GM12878 (cell line): ENCODE measurements around the gene TBX5. TPM values are rescaled to one million over a fixed set of nuclear protein-coding genes. Genes with fewer than 3 reads are reported as not detected.

Experiments used
- ATAC-seq: fragments of 200-7000 bp; cut with Tn5 transposase; 3 replicates; pipeline ENCODE4 v1.9.1; 2020; ENCODE audit warnings: mild to moderate bottlenecking, moderate library complexity
- BruUV-seq: library from RNA; stranded (reverse); fragments of 400-500 nt; replicated peaks from 2 replicates; lab custom pipeline; 2021; lab: Mats Ljungman, UMichigan
- CTCF ChIA-PET: fragments of 300-600 bp; sonication (Branson Sonifier 250); formaldehyde crosslinking; extraction: SDS; loops from one replicate; lab custom pipeline; 2021; ENCODE audit warnings: inconsistent platforms; lab: Yijun Ruan, JAX
- POLR2A ChIA-PET: fragments of 350-600 bp; formaldehyde crosslinking; extraction: SDS; loops from one replicate; lab custom pipeline; 2021; ENCODE audit warnings: inconsistent platforms; lab: Charles Lee
- RAD21 ChIA-PET: fragments of 300-600 bp; sonication (Branson Sonifier 250); formaldehyde crosslinking; loops from one replicate; lab custom pipeline; 2023; ENCODE audit warnings: antibody characterized with exemption; ENCODE audit not compliant: unreplicated experiment; lab: Charles Lee
- SMC1A ChIA-PET: fragments of 300-600 bp; sonication (Branson Sonifier 250); formaldehyde crosslinking; loops from one replicate; lab custom pipeline; 2023; ENCODE audit not compliant: unreplicated experiment, uncharacterized antibody; lab: Charles Lee
- DNase-seq: peaks from one replicate; pipeline ENCODE4 v3.0.0-alpha.2; 2011; ENCODE audit warnings: low read depth, low spot score
- FAIRE-seq: peaks from 3 replicates; lab custom pipeline; 2011; peaks lifted over from hg19 to GRCh38; lab: Jason Lieb, UNC
- H2AFZ ChIP-seq: 2 replicates; pipeline ENCODE4 v1.6.0; 2011; ENCODE audit warnings: low read depth, low read length, control low read depth; ENCODE audit not compliant: control insufficient read depth
- H3K27ac ChIP-seq: 2 replicates; pipeline ENCODE4 v1.5.1; 2011; ENCODE audit warnings: control low read depth; ENCODE audit not compliant: control insufficient read depth, insufficient read depth
- H3K27me3 ChIP-seq, 2 experiments: replicated peaks in 1 of 2; 2 replicates each; pipeline versions ENCODE4 v1.6.0 to v1.6.1; 2011; ENCODE audit warnings: low read length in 1 of 2; ENCODE audit not compliant: control insufficient read depth in 2 of 2, insufficient read depth in 2 of 2
- H3K36me3 ChIP-seq, 2 experiments: 2 replicates each; pipeline ENCODE4 v1.5.1; 2011; ENCODE audit warnings: low read length in 1 of 2; ENCODE audit not compliant: control insufficient read depth in 2 of 2, insufficient read depth in 2 of 2
- H3K4me1 ChIP-seq: 2 replicates; pipeline ENCODE4 v1.6.1; 2011; ENCODE audit warnings: mild to moderate bottlenecking, low read length, moderate library complexity, mixed read lengths; ENCODE audit not compliant: control insufficient read depth, insufficient read depth
- H3K4me2 ChIP-seq: 2 replicates; pipeline ENCODE4 v1.6.0; 2011; ENCODE audit warnings: control low read depth; ENCODE audit not compliant: control insufficient read depth, insufficient read depth
- H3K4me3 ChIP-seq: fragments of 200-600 bp; sonication (generic); 2 replicates; pipeline ENCODE4 v1.5.1; 2016
- H3K79me2 ChIP-seq: 2 replicates; pipeline ENCODE4 v1.6.0; 2011; ENCODE audit warnings: low read length; ENCODE audit not compliant: control insufficient read depth, insufficient read depth
- H3K9ac ChIP-seq: 2 replicates; pipeline ENCODE4 v1.8.0; 2011; ENCODE audit warnings: low read length, control low read depth, mixed read lengths; ENCODE audit not compliant: control insufficient read depth, insufficient read depth
- H3K9me3 ChIP-seq: replicated peaks from 3 replicates; pipeline ENCODE4 v1.5.1; 2011; ENCODE audit warnings: mild to moderate bottlenecking, low read length; ENCODE audit not compliant: control insufficient read depth, insufficient read depth
- H4K20me1 ChIP-seq: 2 replicates; pipeline ENCODE4 v1.6.0; 2011; ENCODE audit not compliant: control insufficient read depth, insufficient read depth
- CBX5 ChIP-seq: sonication (generic); IDR thresholded peaks from 2 replicates; pipeline ENCODE4 v1.6.1; 2016; ENCODE audit warnings: low read depth, moderate library complexity, mild to moderate bottlenecking, inconsistent platforms
- CHD1 ChIP-seq: IDR thresholded peaks from 2 replicates; pipeline ENCODE4 v1.6.1; 2012; ENCODE audit warnings: low read depth, low read length, improper control_type of control experiment
- CHD2 ChIP-seq: IDR thresholded peaks from 2 replicates; pipeline ENCODE4 v1.6.1; 2011; ENCODE audit warnings: low read depth, low read length, improper control_type of control experiment, borderline replicate concordance
- EED ChIP-seq: sonication (generic); IDR thresholded peaks from 2 replicates; pipeline ENCODE4 v1.6.1; 2016; ENCODE audit warnings: antibody characterized with exemption, low read depth
- FOS ChIP-seq: IDR thresholded peaks from 3 replicates; pipeline ENCODE4 v1.6.1; 2011; ENCODE audit warnings: borderline replicate concordance; ENCODE audit not compliant: insufficient read length; ENCODE audit errors: extremely low read depth
- GATAD2B ChIP-seq: fragments of 450-650 bp; conservative IDR thresholded peaks from 2 replicates; pipeline ENCODE4 v1.6.1; 2017; ENCODE audit warnings: low read depth, mild to moderate bottlenecking, moderate library complexity
- HDGF ChIP-seq: fragments of 450-650 bp; IDR thresholded peaks from 2 replicates; pipeline ENCODE4 v1.6.1; 2016; ENCODE audit warnings: antibody characterized with exemption
- IKZF1 ChIP-seq: fragments of 450-650 bp; conservative IDR thresholded peaks from 2 replicates; pipeline ENCODE4 v1.6.1; 2017; ENCODE audit warnings: antibody characterized with exemption, mild to moderate bottlenecking
- JUND ChIP-seq: IDR thresholded peaks from 2 replicates; pipeline ENCODE4 v1.6.1; 2012; ENCODE audit warnings: low read depth, mild to moderate bottlenecking, low read length, improper control_type of control experiment, moderate library complexity
- NFXL1 ChIP-seq: fragments of 450-650 bp; IDR thresholded peaks from 2 replicates; pipeline ENCODE4 v1.6.1; 2017; ENCODE audit warnings: antibody characterized with exemption, mild to moderate bottlenecking, borderline replicate concordance
- PAX5 ChIP-seq: IDR thresholded peaks from 2 replicates; pipeline ENCODE4 v1.6.1; 2011; ENCODE audit warnings: low read depth, low read length, borderline replicate concordance
- RUNX3 ChIP-seq: IDR thresholded peaks from 2 replicates; pipeline ENCODE4 v1.6.1; 2012; ENCODE audit warnings: low read length, inconsistent platforms
- STAT1 ChIP-seq: fragments of 450-650 bp; conservative IDR thresholded peaks from 2 replicates; pipeline ENCODE4 v1.6.1; 2014; ENCODE audit warnings: antibody characterized with exemption, mild to moderate bottlenecking
- SUZ12 ChIP-seq: fragments of 200-600 bp; sonication (generic); IDR thresholded peaks from one replicate; pipeline ENCODE4 v1.6.1; 2018; ENCODE audit warnings: antibody characterized with exemption, mild to moderate bottlenecking; ENCODE audit not compliant: unreplicated experiment
- TAF1 ChIP-seq: IDR thresholded peaks from 2 replicates; pipeline ENCODE4 v1.6.1; 2011; ENCODE audit warnings: mild to moderate bottlenecking, low read depth, low read length, borderline replicate concordance
- WRNIP1 ChIP-seq: IDR thresholded peaks from 2 replicates; pipeline ENCODE4 v1.6.1; 2011; ENCODE audit warnings: low read depth, low read length, improper control_type of control experiment, borderline replicate concordance
- ZBTB4 ChIP-seq: fragments of 450-650 bp; formaldehyde crosslinking; IDR thresholded peaks from 2 replicates; pipeline ENCODE4 v1.4.0; 2022; ENCODE audit warnings: mild to moderate bottlenecking, moderate library complexity
- ZNF217 ChIP-seq: fragments of 450-650 bp; IDR thresholded peaks from 2 replicates; pipeline ENCODE4 v1.6.1; 2017; ENCODE audit warnings: antibody characterized with exemption, mild to moderate bottlenecking
- ZNF384 ChIP-seq: IDR thresholded peaks from 2 replicates; pipeline ENCODE4 v1.6.1; 2012; ENCODE audit warnings: low read depth, mild to moderate bottlenecking, low read length, improper control_type of control experiment, borderline replicate concordance
- WGBS: methylation state at CpG from one replicate; pipeline ENCODE4 v1.1.6; 2016; ENCODE audit warnings: low lambda C conversion rate; ENCODE audit not compliant: insufficient replicate concordance, insufficient coverage; ENCODE audit errors: missing lambda C conversion rate; 5-methylcytosine and 5-hydroxymethylcytosine counted together
- in situ Hi-C: fragments of 300-500 bp; cut with MboI; formaldehyde crosslinking; loops from 9 replicates; pipeline ENCODE4 v1.14.3; 2018; ENCODE audit warnings: mixed read lengths
- intact Hi-C: fragments of 100-400 bp; cut with micrococcal nuclease; formaldehyde crosslinking; loops from one replicate; pipeline ENCODE4 v1.14.2; 2022; ENCODE audit not compliant: unreplicated experiment
- polyA plus RNA-seq, 11 experiments: library from polyadenylated mRNA; depleted of rRNA in 4 of 11; unstranded in 6 of 11; stranded (reverse) in 5 of 11; fragments of >200 nt; fragmentation: Nextera tagmentation in 4 of 11; fragmentation: Illumina TruSeq in 1 of 11; extraction: Ambion mirVana in 4 of 11; extraction: Trizol in 1 of 11; gene quantifications; 1 replicate in 1 of 11; 2 replicates in 10 of 11; pipeline versions ENCODE4 v1.2.1 to v1.2.3, GENCODE V29; 2011 to 2016; ENCODE audit warnings: inconsistent platforms in 2 of 11, missing spikeins in 2 of 11, low read depth in 1 of 11
- total RNA-seq, 4 experiments: library from RNA; depleted of rRNA in 3 of 4; stranded (reverse); fragments of >200 nt in 3 of 4; fragmentation: Illumina TruSeq in 1 of 4; extraction: Trizol in 1 of 4; gene quantifications; 2 replicates each; pipeline versions ENCODE4 v1.2.1 to v1.2.3, GENCODE V29; 2013 to 2021

The TBX5 gene
- total and polyA plus RNA-seq, 10 of the 15 experiments (the other 5 are each of a cell fraction or from before 2014, with no cell fraction given): 0.04 TPM; not detected in 9

- Histone ChIP-seq H3K79me2 (no peaks in the 10 kb centered on the region), H3K4me3 (no peak overlapping the region), H3K36me3 (no peaks in the 10 kb centered on the region), H3K27me3 (peaks cover 8 to 17% of the 10 kb centered on the region in 2 experiments), H3K27ac (no peak overlapping the region), H2AFZ (no peak overlapping the region), H3K4me2 (no peak overlapping the region), H3K4me1 (no peaks in the 10 kb centered on the region), H3K9ac (no peak overlapping the region), H4K20me1 (no peaks in the 10 kb centered on the region), H3K9me3 (no peaks in the 10 kb centered on the region)
- RAD21 ChIA-PET: no interaction called here
- POLR2A ChIA-PET: no interaction called here
- BruUV-seq: no TSS peak
- no peak for DNase-seq
- WGBS: 0% methylated on average over 4 of the region's 4 CpGs
- no peak for FAIRE-seq
- CTCF ChIA-PET: interaction anchor here (0.6 kb wide), 1 partner anchor 120 kb away, joined by 3 read pairs; no protein-coding TSS in a partner anchor
- TF ChIP-seq CHD2: no peak
- no peak for TF ChIP-seq GATAD2B
- TF ChIP-seq RUNX3: no peak
- TF ChIP-seq CHD1: no peak
- TF ChIP-seq STAT1: no peak
- no peak for TF ChIP-seq ZNF217
- TF ChIP-seq NFXL1: no peak
- no peak for TF ChIP-seq ZNF384
- TF ChIP-seq JUND: no peak
- no peak for TF ChIP-seq CBX5
- no peak for TF ChIP-seq EED
- intact Hi-C loops: no loop called here
- in situ Hi-C loops: no loop called here
- ATAC-seq: no peak
- SMC1A ChIA-PET: no interaction called here
These were observed 12.4 kb downstream of the TBX5 start for GRCh38 chr12:114393569-114393968.

GRCh38 chr12:114392909-114393308 lies 13.0 kb downstream of the TBX5 start:
- H3K27ac ChIP-seq: no peak overlapping the region
- ChIA-PET RAD21 (no interaction called here), SMC1A (no interaction called here), CTCF (no interaction called here), POLR2A (no interaction called here)
- no peaks in the 10 kb centered on the region for H3K79me2 ChIP-seq
- intact Hi-C loops: no loop called here
- H3K9me3 ChIP-seq: no peaks in the 10 kb centered on the region
- TF ChIP-seq HDGF: no peak
- no peak for TF ChIP-seq FOS
- no peak for TF ChIP-seq ZBTB4 (CRISPR knock-in tag)
- TF ChIP-seq WRNIP1: no peak
- TF ChIP-seq EED: no peak
- TF ChIP-seq SUZ12: no peak
- no peak for TF ChIP-seq TAF1
- TF ChIP-seq PAX5: no peak
- TF ChIP-seq IKZF1: no peak
- no peak for TF ChIP-seq GATAD2B
- no peak overlapping the region for H3K9ac ChIP-seq
- H2AFZ ChIP-seq: no peak overlapping the region
- ATAC-seq (no peak), FAIRE-seq (no peak), DNase-seq (no peak)
- WGBS: 2% methylated on average over 5 of the region's 5 CpGs
- H3K36me3 ChIP-seq: no peaks in the 10 kb centered on the region
- no peaks in the 10 kb centered on the region for H3K4me1 ChIP-seq
- H3K4me2 ChIP-seq: no peak overlapping the region
- in situ Hi-C loops: no loop called here
- H3K4me3 ChIP-seq: no peak overlapping the region
- H3K27me3 ChIP-seq: peaks cover 5 to 17% of the 10 kb centered on the region in 2 experiments
- H4K20me1 ChIP-seq: no peaks in the 10 kb centered on the region
- no TSS peak for BruUV-seq
